Endodermal cell (in vitro differentiated cells): ENCODE data around the gene ABHD10. TPM values are rescaled to one million over a fixed set of nuclear protein-coding genes. Genes with fewer than 3 reads are reported as not detected.
A peak's percentile ranks its signal among the peaks of the same experiment; 100 is the strongest.

ENCODE experiments used
- DNase-seq: peaks from one replicate; pipeline ENCODE4 v3.0.0-alpha.2; 2017
- H3K27ac ChIP-seq: 2 replicates; pipeline ENCODE4 v1.5.1; 2013; ENCODE audit warnings: mild to moderate bottlenecking, low read depth, low read length, moderate library complexity
- H3K27me3 ChIP-seq: 2 replicates; pipeline ENCODE4 v1.6.1; 2013; ENCODE audit warnings: mild to moderate bottlenecking, low read length, moderate library complexity; ENCODE audit not compliant: insufficient read depth, control insufficient read depth, poor library complexity, severe bottlenecking
- H3K36me3 ChIP-seq: 2 replicates; pipeline ENCODE4 v1.7.0; 2013; ENCODE audit warnings: mild to moderate bottlenecking, low read length, moderate library complexity; ENCODE audit not compliant: control insufficient read depth, insufficient read depth
- H3K4me1 ChIP-seq: one replicate; pipeline ENCODE4 v1.7.0; 2013; ENCODE audit warnings: low read length; ENCODE audit not compliant: control insufficient read depth, insufficient read depth
- H3K4me3 ChIP-seq: 2 replicates; pipeline ENCODE4 v1.5.1; 2013; ENCODE audit warnings: mild to moderate bottlenecking, low read length, moderate library complexity
- H3K9ac ChIP-seq: 2 replicates; pipeline ENCODE4 v1.6.1; 2013; ENCODE audit warnings: mild to moderate bottlenecking, low read length, moderate library complexity; ENCODE audit not compliant: poor library complexity, severe bottlenecking; ENCODE audit errors: extremely low read depth
- H3K9me3 ChIP-seq: 2 replicates; pipeline ENCODE4 v1.6.1; 2013; ENCODE audit warnings: mild to moderate bottlenecking, low read length, moderate library complexity; ENCODE audit not compliant: control insufficient read depth
- H3K27ac Mint-ChIP-seq: 2 replicates; pipeline ENCODE4 v1.8.0; 2020; ENCODE audit warnings: mixed read lengths
- H3K27me3 Mint-ChIP-seq: 2 replicates; pipeline ENCODE4 v1.8.0; 2021; ENCODE audit warnings: mild to moderate bottlenecking, mixed read lengths; ENCODE audit not compliant: insufficient read depth
- H3K36me3 Mint-ChIP-seq: 2 replicates; pipeline ENCODE4 v1.8.0; 2020; ENCODE audit warnings: low read depth, mixed read lengths
- H3K4me1 Mint-ChIP-seq: 2 replicates; pipeline ENCODE4 v1.8.0; 2020; ENCODE audit warnings: mixed read lengths
- H3K4me3 Mint-ChIP-seq: 2 replicates; pipeline ENCODE4 v1.8.0; 2020; ENCODE audit warnings: mild to moderate bottlenecking, moderate library complexity, mixed read lengths
- H3K9me3 Mint-ChIP-seq: 2 replicates; pipeline ENCODE4 v1.8.0; 2020; ENCODE audit warnings: mild to moderate bottlenecking, mixed read lengths
- CTCF ChIP-seq: fragments of 200-600 bp; sonication (generic); conservative IDR thresholded peaks from 2 replicates; pipeline ENCODE4 v1.5.0; 2021; ENCODE audit warnings: antibody characterized with exemption, mild to moderate bottlenecking
- WGBS, 2 experiments: methylation state at CpG; one replicate each; pipeline versions ENCODE4 v1.1.5 to v1.1.7; 2013; ENCODE audit warnings: missing lambda C conversion rate in 2 of 2, mixed read lengths in 1 of 2; ENCODE audit not compliant: insufficient coverage in 1 of 2, insufficient read length in 1 of 2; 5-methylcytosine and 5-hydroxymethylcytosine counted together
- total RNA-seq, 2 donors: library from RNA; stranded (reverse); fragmentation: NEBNext Ultra II Directional in 1 of 2; extraction: Animal tissue kit (Norgen Biotek cat#: 25700) in 1 of 2; gene quantifications; 2 replicates in 1 of 2; 3 replicates in 1 of 2; pipeline ENCODE4 v1.2.1, GENCODE V29; 2021

The ABHD10 gene
- total RNA-seq, 2 donors from 2014 or later, result 27.9 to 38.1 TPM

- Mint-ChIP-seq H3K4me3 (no peak overlapping the region), H3K9me3 (no peaks in the 10 kb centered on the region), H3K27me3 (peaks cover 38% of the 10 kb centered on the region), H3K36me3 (no peaks in the 10 kb centered on the region), H3K27ac (no peak overlapping the region), H3K4me1 (peaks cover 14% of the 10 kb centered on the region)
- 97% methylated on average over 2 of the region's 2 CpGs; no CpG with 5 or more reads in 1 of the 2 experiments for WGBS, 2 experiments
- Histone ChIP-seq H3K4me1 (peaks cover 6% of the 10 kb centered on the region), H3K9me3 (no peaks in the 10 kb centered on the region), H3K9ac (no peak overlapping the region), H3K4me3 (peak overlapping the region; percentile 81), H3K27me3 (peaks cover 10% of the 10 kb centered on the region), H3K36me3 (no peaks in the 10 kb centered on the region), H3K27ac (peak overlapping the region; percentile 97)
- no peak for DNase-seq
- TF ChIP-seq CTCF, result no peak
Measured at GRCh38 chr3:112001526-112001925, 22.7 kb downstream of the ABHD10 start.

- Mint-ChIP-seq H3K9me3 (no peaks in the 10 kb centered on the region), H3K36me3 (no peaks in the 10 kb centered on the region), H3K27me3 (peaks cover 35% of the 10 kb centered on the region), H3K4me3 (no peak overlapping the region), H3K27ac (no peak overlapping the region), H3K4me1 (peaks cover 14% of the 10 kb centered on the region)
- H3K27me3 ChIP-seq, result peaks cover 10% of the 10 kb centered on the region
- no peak overlapping the region for H3K9ac ChIP-seq
- peaks cover 6% of the 10 kb centered on the region for H3K4me1 ChIP-seq
- H3K4me3 ChIP-seq, result no peak overlapping the region
- no peaks in the 10 kb centered on the region for H3K9me3 ChIP-seq
- no peak for DNase-seq
- 79 to 81% methylated on average over 6 to 7 of the region's 8 CpGs for WGBS, 2 experiments
- H3K27ac ChIP-seq, result no peak overlapping the region
- H3K36me3 ChIP-seq, result no peaks in the 10 kb centered on the region
- TF ChIP-seq CTCF, result no peak
Measured at GRCh38 chr3:112002096-112002971, 23.5 kb downstream of the ABHD10 start.

- TF ChIP-seq CTCF, result no peak
- DNase-seq, result no peak
- peaks cover 28% of the 10 kb centered on the region for H3K27me3 Mint-ChIP-seq
- no peaks in the 10 kb centered on the region for H3K36me3 Mint-ChIP-seq
- Histone ChIP-seq H3K9ac (no peak overlapping the region), H3K36me3 (no peaks in the 10 kb centered on the region), H3K4me1 (peaks cover 5% of the 10 kb centered on the region), H3K27ac (no peak overlapping the region), H3K9me3 (no peaks in the 10 kb centered on the region), H3K27me3 (peaks cover 10% of the 10 kb centered on the region), H3K4me3 (no peak overlapping the region)
- H3K9me3 Mint-ChIP-seq, result no peaks in the 10 kb centered on the region
- WGBS, 2 experiments, result 94 to 95% methylated on average over 2 to 4 of the region's 4 CpGs
- no peak overlapping the region for H3K4me3 Mint-ChIP-seq
- H3K27ac Mint-ChIP-seq, result no peak overlapping the region
- peaks cover 17% of the 10 kb centered on the region for H3K4me1 Mint-ChIP-seq
Measured at GRCh38 chr3:112003321-112004080, 24.7 kb downstream of the ABHD10 start.
